Measurements from ENCODE around the gene AOC2.

DNA sequence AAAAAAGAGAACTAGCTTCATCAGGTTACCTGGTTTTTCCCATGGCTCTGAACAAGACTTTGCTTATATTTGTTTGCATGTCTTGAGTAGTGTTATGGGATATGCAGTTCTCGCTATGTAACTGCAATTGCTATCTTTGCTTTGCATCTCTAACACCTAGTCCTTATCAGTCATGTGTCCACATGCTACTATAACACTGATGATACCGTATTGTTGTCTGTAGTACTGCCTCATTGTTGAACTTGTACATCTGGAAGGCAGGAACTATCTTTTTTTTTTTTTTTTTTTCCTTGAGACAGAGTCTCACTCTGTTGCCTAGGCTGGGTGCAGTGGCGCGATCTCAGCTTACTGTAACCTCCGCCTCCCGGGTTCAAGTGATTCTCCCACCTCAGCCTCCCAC is 8.6 kb upstream of the AOC2 start:
- TF ChIP-seq, protein P1, sequence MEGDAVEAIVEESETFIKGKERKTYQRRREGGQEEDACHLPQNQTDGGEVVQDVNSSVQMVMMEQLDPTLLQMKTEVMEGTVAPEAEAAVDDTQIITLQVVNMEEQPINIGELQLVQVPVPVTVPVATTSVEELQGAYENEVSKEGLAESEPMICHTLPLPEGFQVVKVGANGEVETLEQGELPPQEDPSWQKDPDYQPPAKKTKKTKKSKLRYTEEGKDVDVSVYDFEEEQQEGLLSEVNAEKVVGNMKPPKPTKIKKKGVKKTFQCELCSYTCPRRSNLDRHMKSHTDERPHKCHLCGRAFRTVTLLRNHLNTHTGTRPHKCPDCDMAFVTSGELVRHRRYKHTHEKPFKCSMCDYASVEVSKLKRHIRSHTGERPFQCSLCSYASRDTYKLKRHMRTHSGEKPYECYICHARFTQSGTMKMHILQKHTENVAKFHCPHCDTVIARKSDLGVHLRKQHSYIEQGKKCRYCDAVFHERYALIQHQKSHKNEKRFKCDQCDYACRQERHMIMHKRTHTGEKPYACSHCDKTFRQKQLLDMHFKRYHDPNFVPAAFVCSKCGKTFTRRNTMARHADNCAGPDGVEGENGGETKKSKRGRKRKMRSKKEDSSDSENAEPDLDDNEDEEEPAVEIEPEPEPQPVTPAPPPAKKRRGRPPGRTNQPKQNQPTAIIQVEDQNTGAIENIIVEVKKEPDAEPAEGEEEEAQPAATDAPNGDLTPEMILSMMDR (IDR thresholded peaks at IDR 0.05; ENCODE audit: low read length) = no peak
- no peak for TF ChIP-seq EZH2 (IDR thresholded peaks at IDR 0.05; ENCODE audit: borderline replicate concordance, low read length)

All from OCI-LY1 (cell line).